A549 treated with Hydrocortisone at 1 μM for 4 hours (cell line): ENCODE results near the gene ORMDL1. TPM values are rescaled to one million over a fixed set of nuclear protein-coding genes. Genes with fewer than 3 reads are reported as not detected.

Experiments
- total RNA-seq: library from RNA; stranded (reverse); fragments of 200-300 nt; extraction: Qiagen RNA extraction; gene quantifications from 5 replicates; pipeline ENCODE4 v1.2.3, GENCODE V29; 2022

The ORMDL1 gene, protein sequence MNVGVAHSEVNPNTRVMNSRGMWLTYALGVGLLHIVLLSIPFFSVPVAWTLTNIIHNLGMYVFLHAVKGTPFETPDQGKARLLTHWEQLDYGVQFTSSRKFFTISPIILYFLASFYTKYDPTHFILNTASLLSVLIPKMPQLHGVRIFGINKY
- 38.5 to 49.0 TPM (median 43.4 TPM) in 5 replicates for total RNA-seq

DNA sequence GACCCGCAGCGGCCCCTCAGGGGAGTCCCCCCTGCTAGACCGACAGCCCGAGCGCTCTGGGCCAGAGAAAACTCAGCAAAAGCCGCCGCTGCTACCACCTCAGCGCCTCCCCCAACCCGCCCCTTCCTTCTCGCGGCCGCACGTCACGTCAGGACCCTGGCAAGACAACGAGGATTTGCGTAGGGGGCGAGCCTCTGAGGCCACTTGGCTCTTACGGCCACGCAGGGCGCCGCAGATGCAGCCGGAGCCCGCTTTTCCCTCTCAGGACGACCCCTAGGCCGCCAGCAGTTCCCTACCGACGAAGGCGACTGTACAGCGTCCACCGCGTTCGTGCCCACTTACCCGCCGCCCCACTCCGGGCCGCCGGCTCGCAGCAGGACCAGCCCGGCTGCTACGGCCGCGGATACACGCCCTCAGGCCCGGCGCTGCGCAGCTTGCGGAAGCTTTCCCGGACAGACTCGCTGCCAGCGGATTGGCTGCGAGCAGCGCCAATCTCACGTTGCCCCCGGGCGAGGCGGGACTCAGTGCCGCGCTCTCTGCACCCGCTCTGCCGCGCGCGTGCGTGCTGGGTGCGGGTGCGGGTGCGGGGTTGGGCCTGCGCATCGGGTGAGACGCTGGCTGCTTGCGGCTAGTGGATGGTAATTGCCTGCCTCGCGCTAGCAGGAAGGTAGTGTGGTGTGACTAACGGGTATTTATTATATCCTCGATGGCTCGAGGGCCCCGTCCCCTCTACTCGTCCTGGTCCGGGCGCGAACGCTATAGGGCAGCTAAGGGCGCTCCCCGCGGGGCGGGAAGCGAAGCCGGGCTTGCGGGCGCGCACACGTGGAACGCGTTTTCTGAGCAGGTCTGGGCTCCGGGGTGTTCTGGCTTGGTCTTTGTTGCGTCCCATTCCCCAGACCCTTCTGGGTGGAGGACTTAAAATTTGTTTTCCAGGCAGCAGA, at the start of gene ORMDL1, which contains the start of gene PMS1:
TSS of gene ORMDL1 (minus strand) at position 413 of the 941 bp plus-strand sequence. CDS start 1,744 bp downstream, outside the sequence.
TSS of gene PMS1 (plus strand) at position 524 of the 941 bp plus-strand sequence. CDS start 7,360 bp downstream, outside the sequence.

DNA sequence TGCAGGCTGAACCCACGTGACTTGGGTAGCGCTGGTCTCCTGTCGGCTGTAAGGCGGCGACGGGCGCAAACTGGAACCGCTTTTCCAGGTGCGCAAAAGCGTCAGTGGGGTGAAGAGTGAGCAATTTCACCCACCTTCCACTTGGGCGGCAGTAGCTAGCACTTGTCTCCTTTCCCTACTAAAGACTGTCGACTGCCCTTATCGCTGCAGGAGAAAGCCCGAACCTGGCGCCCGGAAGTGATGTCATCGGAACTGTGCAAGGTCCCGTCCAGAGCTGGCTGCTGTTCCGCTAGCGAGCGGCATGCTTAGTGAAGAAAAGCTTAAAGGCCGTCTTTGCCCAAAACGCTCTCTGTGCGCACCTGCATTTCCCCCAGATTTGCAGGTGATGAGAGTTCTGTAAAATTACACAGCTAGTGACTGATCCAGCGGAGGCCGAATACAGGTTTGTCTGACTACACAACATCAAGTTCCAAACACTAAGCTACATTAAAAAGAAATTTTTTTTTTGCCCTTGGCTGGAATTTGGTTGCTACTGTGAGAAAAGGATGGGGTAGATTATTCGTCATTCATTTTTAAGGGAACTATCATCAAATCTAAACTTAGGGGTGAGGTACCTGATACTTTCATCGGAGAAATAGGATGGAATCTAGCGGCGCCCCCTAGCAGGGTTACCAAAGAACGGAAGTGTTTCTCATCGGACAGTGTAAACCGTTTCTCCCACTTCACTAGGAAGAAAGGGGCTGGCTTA, 21.4 kb downstream of the ORMDL1 start, which contains the start of gene OSGEPL1:
TSS of gene OSGEPL1 (minus strand) at position 242 of the 748 bp plus-strand sequence. CDS start 1,152 bp downstream, outside the sequence.

Other genes starting within 250 kb of the ORMDL1 start
- 1.5 to 2.9 TPM (median 1.6 TPM) in 5 replicates for gene SLC40A1, start 203.6 kb downstream of the ORMDL1 start, total RNA-seq
- gene ASNSD1, start 122.9 kb downstream of the ORMDL1 start, total RNA-seq = 33.0 to 41.2 TPM (median 35.9 TPM) in 5 replicates
- gene ANKAR, start 109.7 kb downstream of the ORMDL1 start, total RNA-seq = 1.3 to 1.4 TPM (median 1.3 TPM) in 5 replicates
- 3.7 to 5.0 TPM (median 4.6 TPM) in 5 replicates for gene OSGEPL1, start 21.5 kb downstream of the ORMDL1 start, total RNA-seq
- 5.3 to 8.6 TPM (median 7.1 TPM) in 5 replicates for gene PMS1, start 111 bp upstream of the ORMDL1 start, total RNA-seq